Liver (tissue), 9 donors: Measurements from ENCODE around the gene CD274. TPM values are rescaled to one million over a fixed set of nuclear protein-coding genes. Genes with fewer than 3 reads are reported as not detected.

Source experiments
- DNase-seq: peaks from one replicate; pipeline ENCODE4 v3.0.0-alpha.2; 2017; ENCODE audit warnings: low spot score
- H3K27ac ChIP-seq, 2 donors: one replicate each; pipeline ENCODE4 v1.7.0; 2013; ENCODE audit warnings: inconsistent platforms in 2 of 2, low read length in 2 of 2, control low read depth in 1 of 2, low read depth in 1 of 2, mild to moderate bottlenecking in 1 of 2
- H3K27me3 ChIP-seq, 4 donors: one replicate each; pipeline versions ENCODE4 v1.6.1 to v1.7.0; 2013; ENCODE audit warnings: low read length in 3 of 4, inconsistent platforms in 1 of 4, mild to moderate bottlenecking in 1 of 4, moderate library complexity in 1 of 4; ENCODE audit not compliant: control insufficient read depth in 4 of 4, insufficient read depth in 4 of 4
- H3K36me3 ChIP-seq, 4 donors: one replicate each; pipeline versions ENCODE4 v1.6.1 to v1.7.0; 2013; ENCODE audit warnings: low read length in 3 of 4, mild to moderate bottlenecking in 3 of 4, low read depth in 1 of 4, moderate library complexity in 1 of 4; ENCODE audit not compliant: control insufficient read depth in 4 of 4, insufficient read depth in 3 of 4
- H3K4me1 ChIP-seq, 4 donors: one replicate each; pipeline versions ENCODE4 v1.6.1 to v1.7.0; 2013; ENCODE audit warnings: low read length in 3 of 4, mild to moderate bottlenecking in 3 of 4, moderate library complexity in 1 of 4; ENCODE audit not compliant: control insufficient read depth in 4 of 4, insufficient read depth in 4 of 4
- H3K4me3 ChIP-seq, 3 donors: one replicate each; pipeline versions ENCODE4 v1.6.1 to v1.7.0; 2013; ENCODE audit warnings: low read length in 3 of 3, control low read depth in 1 of 3, low read depth in 1 of 3, mild to moderate bottlenecking in 1 of 3
- H3K9ac ChIP-seq, 2 donors: one replicate each; pipeline ENCODE4 v1.7.0; 2013; ENCODE audit warnings: low read length in 2 of 2, mild to moderate bottlenecking in 2 of 2, moderate library complexity in 2 of 2, control low read depth in 1 of 2, low read depth in 1 of 2
- H3K9me3 ChIP-seq, 4 donors: one replicate each; pipeline versions ENCODE4 v1.6.1 to v1.7.0; 2013; ENCODE audit warnings: low read length in 3 of 4; ENCODE audit not compliant: control insufficient read depth in 4 of 4
- ATF3 ChIP-seq: IDR thresholded peaks from 2 replicates; pipeline ENCODE4 v1.6.1; 2016; ENCODE audit warnings: antibody characterized with exemption
- CTCF ChIP-seq: fragments of 150-350 bp; IDR thresholded peaks from 2 replicates; pipeline ENCODE4 v1.5.1; 2017; ENCODE audit warnings: improper control_type of control experiment, low read depth, low read length; ENCODE audit not compliant: missing input control
- EGR1 ChIP-seq, 2 donors: IDR thresholded peaks; 2 replicates each; pipeline ENCODE4 v1.6.1; 2016 to 2018; ENCODE audit warnings: antibody characterized with exemption in 2 of 2, low read depth in 2 of 2
- FOXA1 ChIP-seq: IDR thresholded peaks from 2 replicates; pipeline ENCODE4 v1.6.1; 2016; ENCODE audit warnings: antibody characterized with exemption
- FOXA2 ChIP-seq: IDR thresholded peaks from 2 replicates; pipeline ENCODE4 v1.6.1; 2016; ENCODE audit warnings: antibody characterized with exemption
- GABPA ChIP-seq, 2 donors: IDR thresholded peaks in 1 of 2; conservative IDR thresholded peaks in 1 of 2; 2 replicates each; pipeline ENCODE4 v1.6.1; 2016; ENCODE audit warnings: antibody characterized with exemption in 2 of 2, mild to moderate bottlenecking in 1 of 2, moderate library complexity in 1 of 2
- HNF4A ChIP-seq, 2 donors: conservative IDR thresholded peaks; 2 replicates each; pipeline ENCODE4 v1.6.1; 2016; ENCODE audit warnings: antibody characterized with exemption in 2 of 2, mild to moderate bottlenecking in 2 of 2
- HNF4G ChIP-seq: IDR thresholded peaks from 2 replicates; pipeline ENCODE4 v1.6.1; 2016; ENCODE audit warnings: antibody characterized with exemption
- JUND ChIP-seq, 2 donors: IDR thresholded peaks; 2 replicates each; pipeline ENCODE4 v1.6.1; 2016; ENCODE audit warnings: antibody characterized with exemption in 2 of 2
- RAD21 ChIP-seq, 2 donors: IDR thresholded peaks; 2 replicates each; pipeline ENCODE4 v1.6.1; 2016; ENCODE audit warnings: antibody characterized with exemption in 2 of 2, mild to moderate bottlenecking in 2 of 2
- RXRA ChIP-seq, 2 donors: IDR thresholded peaks; 2 replicates each; pipeline ENCODE4 v1.6.1; 2017 to 2018; ENCODE audit warnings: antibody characterized with exemption in 2 of 2, mild to moderate bottlenecking in 1 of 2
- SP1 ChIP-seq: IDR thresholded peaks from 2 replicates; pipeline ENCODE4 v1.6.1; 2018; ENCODE audit warnings: antibody characterized with exemption, mild to moderate bottlenecking
- TAF1 ChIP-seq: conservative IDR thresholded peaks from 2 replicates; pipeline ENCODE4 v1.6.1; 2016; ENCODE audit warnings: antibody characterized with exemption, mild to moderate bottlenecking
- YY1 ChIP-seq: IDR thresholded peaks from 2 replicates; pipeline ENCODE4 v1.6.1; 2016; ENCODE audit warnings: antibody characterized with exemption, mild to moderate bottlenecking
- ZBTB33 ChIP-seq: IDR thresholded peaks from 2 replicates; pipeline ENCODE4 v1.6.1; 2016; ENCODE audit warnings: antibody characterized with exemption
- WGBS: extraction: QIAGEN DNeasy Blood & Tissue Kit; methylation state at CpG from one replicate; pipeline ENCODE4 v1.1.7; 2013; 5-methylcytosine and 5-hydroxymethylcytosine counted together
- polyA plus RNA-seq, 2 donors: library from polyadenylated mRNA; stranded (reverse) in 1 of 2; unstranded in 1 of 2; fragments of 200-250 nt in 1 of 2; fragments of >200 nt in 1 of 2; fragmentation: Nextera tagmentation in 1 of 2; extraction: Ambion mirVana in 1 of 2; gene quantifications; one replicate each; pipeline versions ENCODE4 v1.2.1 to v1.2.3, GENCODE V29; 2013 to 2015
- total RNA-seq, 2 donors: library from RNA; depleted of rRNA; stranded (reverse); fragments of >200 nt; gene quantifications; one replicate each; pipeline ENCODE4 v1.2.3, GENCODE V29; 2014
- TF ChIP-seq, protein P1 (sequence below): IDR thresholded peaks from 2 replicates; pipeline ENCODE4 v1.6.1; 2016; ENCODE audit warnings: antibody characterized with exemption
- TF ChIP-seq, protein P2 (sequence below): IDR thresholded peaks from 2 replicates; pipeline ENCODE4 v1.6.1; 2016; ENCODE audit warnings: antibody characterized with exemption, mild to moderate bottlenecking
- donor health status: healthy.
- donor health status: healthy.
- donor health status: healthy.
- donor health status: healthy.
- donor health status: healthy.

CD274 gene
- total and polyA plus RNA-seq, 4 donors: 1.0 to 3.1 (median 1.9) TPM

- TF ChIP-seq CTCF (no peak), GABPA (IDR thresholded peaks at IDR 0.05 in 1 of 2, conservative IDR thresholded peaks at IDR 0.05 in 1 of 2) (no peak), ATF3 (no peak), YY1 (no peak), HNF4G (no peak), FOXA2 (no peak), ZBTB33 (no peak), FOXA1 (no peak), RAD21 (IDR thresholded peaks at IDR 0.05) (no peak), JUND (IDR thresholded peaks at IDR 0.05) (no peak), TAF1 (no peak)
- Histone ChIP-seq H3K4me1 (no peaks in the 10 kb centered on the region), H3K9me3 (no peaks in the 10 kb centered on the region), H3K27ac (no peak overlapping the region), H3K27me3 (no peaks in the 10 kb centered on the region), H3K4me3 (no peak overlapping the region), H3K36me3 (peaks cover 0 to 3% (median 1%) of the 10 kb centered on the region in 4 donors), H3K9ac (no peak overlapping the region)
- no peak for DNase-seq
- WGBS: 99% methylated on average over 2 of the region's 2 CpGs
Observed at GRCh38 chr9:5428794-5429528, 21.4 kb upstream of the CD274 start.

GRCh38 chr9:5429873-5430564, 20.3 kb upstream of the CD274 start:
- DNase-seq: no peak
- Histone ChIP-seq H3K4me1 (no peaks in the 10 kb centered on the region), H3K36me3 (peaks cover 0 to 3% (median 2%) of the 10 kb centered on the region in 4 donors), H3K27me3 (no peaks in the 10 kb centered on the region), H3K9ac (no peak overlapping the region), H3K4me3 (no peak overlapping the region), H3K9me3 (no peaks in the 10 kb centered on the region), H3K27ac (no peak overlapping the region)
- TF ChIP-seq HNF4G (no peak), RXRA (IDR thresholded peaks at IDR 0.05) (no peak), EGR1 (IDR thresholded peaks at IDR 0.05; ENCODE audit: low read depth in 2 of 2) (no peak), ZBTB33 (no peak), TAF1 (no peak), SP1 (no peak), HNF4A (conservative IDR thresholded peaks at IDR 0.05) (no peak), CTCF (no peak), ATF3 (no peak), GABPA (IDR thresholded peaks at IDR 0.05 in 1 of 2, conservative IDR thresholded peaks at IDR 0.05 in 1 of 2) (no peak), YY1 (no peak), FOXA2 (no peak)
- TF ChIP-seq, protein P1, sequence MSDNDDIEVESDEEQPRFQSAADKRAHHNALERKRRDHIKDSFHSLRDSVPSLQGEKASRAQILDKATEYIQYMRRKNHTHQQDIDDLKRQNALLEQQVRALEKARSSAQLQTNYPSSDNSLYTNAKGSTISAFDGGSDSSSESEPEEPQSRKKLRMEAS: no peak
- TF ChIP-seq, protein P2, sequence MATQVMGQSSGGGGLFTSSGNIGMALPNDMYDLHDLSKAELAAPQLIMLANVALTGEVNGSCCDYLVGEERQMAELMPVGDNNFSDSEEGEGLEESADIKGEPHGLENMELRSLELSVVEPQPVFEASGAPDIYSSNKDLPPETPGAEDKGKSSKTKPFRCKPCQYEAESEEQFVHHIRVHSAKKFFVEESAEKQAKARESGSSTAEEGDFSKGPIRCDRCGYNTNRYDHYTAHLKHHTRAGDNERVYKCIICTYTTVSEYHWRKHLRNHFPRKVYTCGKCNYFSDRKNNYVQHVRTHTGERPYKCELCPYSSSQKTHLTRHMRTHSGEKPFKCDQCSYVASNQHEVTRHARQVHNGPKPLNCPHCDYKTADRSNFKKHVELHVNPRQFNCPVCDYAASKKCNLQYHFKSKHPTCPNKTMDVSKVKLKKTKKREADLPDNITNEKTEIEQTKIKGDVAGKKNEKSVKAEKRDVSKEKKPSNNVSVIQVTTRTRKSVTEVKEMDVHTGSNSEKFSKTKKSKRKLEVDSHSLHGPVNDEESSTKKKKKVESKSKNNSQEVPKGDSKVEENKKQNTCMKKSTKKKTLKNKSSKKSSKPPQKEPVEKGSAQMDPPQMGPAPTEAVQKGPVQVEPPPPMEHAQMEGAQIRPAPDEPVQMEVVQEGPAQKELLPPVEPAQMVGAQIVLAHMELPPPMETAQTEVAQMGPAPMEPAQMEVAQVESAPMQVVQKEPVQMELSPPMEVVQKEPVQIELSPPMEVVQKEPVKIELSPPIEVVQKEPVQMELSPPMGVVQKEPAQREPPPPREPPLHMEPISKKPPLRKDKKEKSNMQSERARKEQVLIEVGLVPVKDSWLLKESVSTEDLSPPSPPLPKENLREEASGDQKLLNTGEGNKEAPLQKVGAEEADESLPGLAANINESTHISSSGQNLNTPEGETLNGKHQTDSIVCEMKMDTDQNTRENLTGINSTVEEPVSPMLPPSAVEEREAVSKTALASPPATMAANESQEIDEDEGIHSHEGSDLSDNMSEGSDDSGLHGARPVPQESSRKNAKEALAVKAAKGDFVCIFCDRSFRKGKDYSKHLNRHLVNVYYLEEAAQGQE: no peak
- WGBS: 96% methylated on average over 10 of the region's 10 CpGs
